OCI-LY7 (cell line): ENCODE data around the gene CPSF6. TPM values are rescaled to one million over a fixed set of nuclear protein-coding genes. Genes with fewer than 3 reads are reported as not detected.

Source experiments
- BruUV-seq: library from RNA; stranded (reverse); fragments of 400-500 nt; replicated peaks from 2 replicates; lab custom pipeline; 2021; lab: Mats Ljungman, UMichigan
- CTCF ChIA-PET: fragments of 300-600 bp; sonication (Branson Sonifier 250); formaldehyde crosslinking; loops from one replicate; lab custom pipeline; 2022; ENCODE audit warnings: antibody characterized with exemption; ENCODE audit not compliant: unreplicated experiment; lab: Charles Lee
- POLR2A ChIA-PET: fragments of 300-600 bp; sonication (Branson Sonifier 250); formaldehyde crosslinking; loops from one replicate; lab custom pipeline; 2022; ENCODE audit warnings: antibody characterized with exemption; lab: Charles Lee
- DNase-seq: peaks from one replicate; pipeline ENCODE4 v3.0.0-alpha.2; 2015; ENCODE audit warnings: low spot score
- H2AFZ ChIP-seq: fragments of 200-600 bp; sonication (generic), shearing (Covaris generic); 2 replicates; pipeline ENCODE4 v1.6.1; 2014; ENCODE audit warnings: mild to moderate bottlenecking, antibody characterized with exemption, low read length, moderate library complexity
- H3K27ac ChIP-seq: fragments of 200-600 bp; sonication (generic); 2 replicates; pipeline ENCODE4 v1.5.1; 2014; ENCODE audit warnings: mixed run types, low read depth, mild to moderate bottlenecking, moderate library complexity, low read length, inconsistent platforms; ENCODE audit not compliant: poor library complexity, severe bottlenecking
- H3K36me3 ChIP-seq: fragments of 200-600 bp; sonication (generic); 2 replicates; pipeline ENCODE4 v1.6.1; 2014; ENCODE audit warnings: mild to moderate bottlenecking, antibody characterized with exemption, low read length, moderate library complexity, mixed read lengths; ENCODE audit not compliant: insufficient read depth
- H3K4me1 ChIP-seq: fragments of 200-600 bp; sonication (generic); 2 replicates; pipeline ENCODE4 v1.5.1; 2014; ENCODE audit warnings: mild to moderate bottlenecking, low read length; ENCODE audit not compliant: insufficient read depth, poor library complexity, severe bottlenecking
- H3K4me2 ChIP-seq: fragments of 200-600 bp; sonication (generic); 2 replicates; pipeline ENCODE4 v1.6.1; 2014; ENCODE audit warnings: mild to moderate bottlenecking, low read length
- H3K4me3 ChIP-seq: fragments of 200-600 bp; sonication (generic); 2 replicates; pipeline ENCODE4 v1.5.1; 2014; ENCODE audit warnings: mild to moderate bottlenecking, low read depth, low read length; ENCODE audit not compliant: poor library complexity, severe bottlenecking
- H3K79me2 ChIP-seq: fragments of 200-600 bp; sonication (generic); 2 replicates; pipeline ENCODE4 v1.6.1; 2016; ENCODE audit warnings: low read depth, mild to moderate bottlenecking, low read length, moderate library complexity, mixed read lengths; ENCODE audit not compliant: insufficient read depth
- H3K9me2 ChIP-seq: fragments of 200-600 bp; sonication (generic); 2 replicates; pipeline ENCODE4 v1.6.1; 2016; ENCODE audit warnings: mild to moderate bottlenecking, low read length, mixed read lengths; ENCODE audit not compliant: insufficient read depth
- H3K9me3 ChIP-seq: fragments of 200-600 bp; sonication (generic); 2 replicates; pipeline ENCODE4 v1.6.1; 2014; ENCODE audit warnings: mild to moderate bottlenecking, mixed run types, low read length, mixed read lengths
- H4K20me1 ChIP-seq: fragments of 200-600 bp; sonication (generic); 2 replicates; pipeline ENCODE4 v1.6.1; 2014; ENCODE audit warnings: mild to moderate bottlenecking, antibody characterized with exemption, low read length, moderate library complexity, mixed read lengths; ENCODE audit not compliant: insufficient read depth
- CTCF ChIP-seq: fragments of 200-600 bp; sonication (generic); conservative IDR thresholded peaks from 2 replicates; pipeline ENCODE4 v1.5.1; 2014; ENCODE audit warnings: mild to moderate bottlenecking, antibody characterized with exemption, low read length, moderate library complexity, mixed read lengths
- EZH2phosphoT487 ChIP-seq: fragments of 200-600 bp; sonication (generic); IDR thresholded peaks from 2 replicates; pipeline ENCODE4 v1.6.1; 2018; ENCODE audit warnings: low read depth, borderline replicate concordance, mild to moderate bottlenecking, mixed run types, antibody characterized with exemption, low read length, moderate library complexity, mixed read lengths
- intact Hi-C: fragments of 100-400 bp; cut with micrococcal nuclease; formaldehyde crosslinking; loops from one replicate; pipeline ENCODE4 v1.10.0; 2022; ENCODE audit not compliant: unreplicated experiment
- total RNA-seq, 2 experiments: library from RNA; depleted of rRNA in 1 of 2; stranded (reverse); fragments of >200 nt in 1 of 2; shearing (Covaris generic) in 1 of 2; gene quantifications; 2 replicates each; pipeline ENCODE4 v1.2.3, GENCODE V29; 2014 to 2022

The CPSF6 gene
- total RNA-seq, 2 experiments from 2014 or later, result 90.4 to 163 TPM

- Histone ChIP-seq H3K9me3 (peaks cover 12% of the 10 kb centered on the region; the same call in 1 of the 2 replicates), H3K9me2 (no peaks in the 10 kb centered on the region), H3K4me1 (peaks cover 43% of the 10 kb centered on the region), H2AFZ (no peak overlapping the region), H4K20me1 (peaks cover 50% of the 10 kb centered on the region), H3K36me3 (peaks cover 73% of the 10 kb centered on the region), H3K4me2 (peak overlapping the region; percentile 99), H3K27ac (no peak overlapping the region), H3K79me2 (peaks cover 86% of the 10 kb centered on the region), H3K4me3 (peak overlapping the region; percentile 81)
- peak; percentile 14 for DNase-seq
- ChIA-PET POLR2A (interaction anchor here (0.6 to 2.9 kb wide), 8 partner anchors 9 to 456 kb away, joined by 3 to 14 read pairs (median 4); partner anchors contain the start of gene BEST3), CTCF (interaction anchor here (1.0 kb wide), 1 partner anchor 16 kb away, joined by 3 read pairs; no protein-coding TSS in a partner anchor)
- intact Hi-C loops, result no loop called here
- no peak for TF ChIP-seq EZH2phosphoT487
- no peak for TF ChIP-seq CTCF
- BruUV-seq, result no TSS peak
Observed at GRCh38 chr12:69243099-69244084, 4.0 kb downstream of the CPSF6 start.

- peaks cover 18% of the 10 kb centered on the region; the same call in 1 of the 2 replicates for H3K9me3 ChIP-seq
- DNase-seq, result no peak
- H3K4me3 ChIP-seq, result no peak overlapping the region
- H3K4me2 ChIP-seq, result 0 out of 2 replicates have a peak overlapping the region, but pooled peaks have one; percentile 8
- POLR2A ChIA-PET, result interaction anchor here (0.7 to 1.8 kb wide), 2 partner anchors 11 to 110 kb away, joined by 3 to 7 read pairs; no protein-coding TSS in a partner anchor
- TF ChIP-seq CTCF, result no peak
- TF ChIP-seq EZH2phosphoT487, result no peak
- H3K9me2 ChIP-seq, result no peaks in the 10 kb centered on the region
- intact Hi-C loops, result no loop called here
- peaks cover 100% of the 10 kb centered on the region for H3K79me2 ChIP-seq
- peaks cover 56% of the 10 kb centered on the region for H4K20me1 ChIP-seq
- peaks cover 36% of the 10 kb centered on the region for H3K4me1 ChIP-seq
- H3K27ac ChIP-seq, result no peak overlapping the region
- no peak overlapping the region for H2AFZ ChIP-seq
- CTCF ChIA-PET, result no interaction called here
- H3K36me3 ChIP-seq, result peaks cover 86% of the 10 kb centered on the region
- BruUV-seq, result no TSS peak
Observed at GRCh38 chr12:69247268-69248018, 8.1 kb downstream of the CPSF6 start.
